B cell (primary cell): ENCODE data around the gene CDK2. TPM values are rescaled to one million over a fixed set of nuclear protein-coding genes. Genes with fewer than 3 reads are reported as not detected.
A peak's percentile ranks its signal among the peaks of the same experiment; 100 is the strongest.

Experiments
- ATAC-seq: fragments of 200-7000 bp; cut with Tn5 transposase; one replicate; pipeline ENCODE4 v1.10.0; 2021; ENCODE audit warnings: low read depth, mild to moderate bottlenecking, moderate number of reproducible peaks, moderate library complexity
- CTCF ChIA-PET: fragments of 350-600 bp; sonication (Branson Sonifier 250); formaldehyde crosslinking; loops from one replicate; lab custom pipeline; 2021; ENCODE audit warnings: antibody characterized with exemption, inconsistent platforms; lab: Charles Lee
- POLR2A ChIA-PET: fragments of 350-600 bp; sonication (Branson Sonifier 250); formaldehyde crosslinking; loops from one replicate; lab custom pipeline; 2021; ENCODE audit warnings: antibody characterized with exemption; lab: Charles Lee
- DNase-seq: peaks from one replicate; pipeline ENCODE4 v3.0.0; 2013
- H2AFZ ChIP-seq: 2 replicates; pipeline ENCODE4 v1.6.1; 2012; ENCODE audit warnings: mild to moderate bottlenecking, low read depth, low read length; ENCODE audit not compliant: insufficient read depth, poor library complexity, severe bottlenecking
- H3K27ac ChIP-seq, 2 donors: 1 replicate in 1 of 2; 2 replicates in 1 of 2; pipeline ENCODE4 v1.5.1; 2012 to 2013; ENCODE audit warnings: low read length in 2 of 2, mild to moderate bottlenecking in 2 of 2, moderate library complexity in 1 of 2
- H3K27me3 ChIP-seq, 4 experiments: fragments of 200-600 bp in 1 of 4; sonication (generic) in 1 of 4; replicated peaks in 1 of 4; 1 replicate in 2 of 4; 2 replicates in 2 of 4; pipeline versions ENCODE4 v1.6.1 to v1.7.0; 2013 to 2016; ENCODE audit warnings: low read length in 3 of 4, mild to moderate bottlenecking in 2 of 4, mixed read lengths in 1 of 4, moderate library complexity in 1 of 4; ENCODE audit not compliant: insufficient read depth in 4 of 4, control insufficient read depth in 3 of 4; ENCODE audit errors: control extremely low read depth in 1 of 4
- H3K36me3 ChIP-seq, 2 experiments: replicated peaks in 1 of 2; 1 replicate in 1 of 2; 2 replicates in 1 of 2; pipeline versions ENCODE4 v1.6.1 to v1.7.1; 2013; ENCODE audit warnings: low read length in 1 of 2; ENCODE audit not compliant: insufficient read depth in 2 of 2, control insufficient read depth in 1 of 2; ENCODE audit errors: control extremely low read depth in 1 of 2, extremely low read depth in 1 of 2
- H3K4me1 ChIP-seq, 2 donors: fragments of 200-600 bp in 1 of 2; sonication (generic) in 1 of 2; 1 replicate in 1 of 2; 2 replicates in 1 of 2; pipeline versions ENCODE4 v1.5.1 to v1.6.1; 2013 to 2017; ENCODE audit warnings: low read length in 2 of 2; ENCODE audit not compliant: control insufficient read depth in 2 of 2, insufficient read depth in 2 of 2
- H3K4me2 ChIP-seq: replicated peaks from 2 replicates; pipeline ENCODE3; 2012; ENCODE audit warnings: mild to moderate bottlenecking, low read depth, low read length; ENCODE audit not compliant: poor library complexity, severe bottlenecking
- H3K4me3 ChIP-seq, 5 experiments: fragments of 200-600 bp in 1 of 5; sonication (generic) in 1 of 5; 1 replicate in 3 of 5; 2 replicates in 2 of 5; pipeline versions ENCODE4 v1.5.1 to v1.7.0; 2011 to 2016; ENCODE audit warnings: low read length in 4 of 5, mild to moderate bottlenecking in 4 of 5, low read depth in 2 of 5, control low read depth in 1 of 5, moderate library complexity in 1 of 5; ENCODE audit not compliant: insufficient read depth in 1 of 5; ENCODE audit errors: control extremely low read depth in 1 of 5, extremely low read depth in 1 of 5
- H3K79me2 ChIP-seq: fragments of 200-600 bp; sonication (generic); one replicate; pipeline ENCODE4 v1.6.0; 2016; ENCODE audit warnings: low read length; ENCODE audit not compliant: control insufficient read depth, insufficient read depth
- H3K9ac ChIP-seq: fragments of 200-600 bp; sonication (generic); 2 replicates; pipeline ENCODE4 v1.6.1; 2017; ENCODE audit warnings: mild to moderate bottlenecking, low read length, moderate library complexity
- H3K9me3 ChIP-seq, 3 donors: one replicate each; pipeline versions ENCODE4 v1.6.1 to v1.7.1; 2013; ENCODE audit warnings: low read length in 2 of 3; ENCODE audit not compliant: control insufficient read depth in 2 of 3, insufficient read depth in 1 of 3; ENCODE audit errors: control extremely low read depth in 1 of 3
- H4K20me1 ChIP-seq: 2 replicates; pipeline ENCODE4 v1.6.0; 2012; ENCODE audit warnings: mild to moderate bottlenecking, low read length; ENCODE audit not compliant: insufficient read depth, control insufficient read depth, poor library complexity, severe bottlenecking
- H3K27ac Mint-ChIP-seq: one replicate; pipeline ENCODE4 v1.8.0; 2021; ENCODE audit warnings: mixed read lengths
- H3K27me3 Mint-ChIP-seq: one replicate; pipeline ENCODE4 v1.8.0; 2021; ENCODE audit warnings: mixed read lengths
- H3K4me1 Mint-ChIP-seq: one replicate; pipeline ENCODE4 v1.8.0; 2021; ENCODE audit warnings: mixed read lengths
- H3K4me3 Mint-ChIP-seq: one replicate; pipeline ENCODE4 v1.8.0; 2021; ENCODE audit warnings: mixed read lengths
- H3K9me3 Mint-ChIP-seq: one replicate; pipeline ENCODE4 v1.8.0; 2022; ENCODE audit warnings: mixed read lengths; ENCODE audit not compliant: insufficient read depth
- CTCF ChIP-seq: fragments of 200-600 bp; IDR thresholded peaks from one replicate; pipeline ENCODE4 v1.8.0; 2022; ENCODE audit warnings: antibody characterized with exemption, mild to moderate bottlenecking
- EZH2 ChIP-seq: IDR thresholded peaks from 2 replicates; pipeline ENCODE4 v1.6.1; 2012; ENCODE audit warnings: borderline replicate concordance, low read depth, mild to moderate bottlenecking, moderate library complexity, low read length; ENCODE audit not compliant: insufficient read depth, poor library complexity, severe bottlenecking
- WGBS: methylation state at CpG from one replicate; pipeline ENCODE4 v1.1.5; 2013; ENCODE audit warnings: missing lambda C conversion rate; ENCODE audit not compliant: insufficient coverage; 5-methylcytosine and 5-hydroxymethylcytosine counted together
- intact Hi-C: fragments of 100-400 bp; cut with micrococcal nuclease; formaldehyde crosslinking; loops from one replicate; pipeline ENCODE4 v1.10.0; 2022
- polyA plus RNA-seq: library from polyadenylated mRNA; depleted of rRNA; stranded (reverse); fragments of >200 nt; gene quantifications from 2 replicates; pipeline ENCODE4 v1.2.3, GENCODE V29; 2012
- total RNA-seq, 2 donors: library from RNA; stranded (reverse); fragments of 120-200 nt in 1 of 2; gene quantifications; 1 replicate in 1 of 2; 2 replicates in 1 of 2; pipeline versions ENCODE4 v1.2.3 to v1.2.4, GENCODE V29; 2013 to 2022

The CDK2 gene
- total and polyA plus RNA-seq, 2 donors (not counting 1 experiment from before 2014, with no cell fraction given), result 10.8 to 32.8 TPM

GRCh38 chr12:55996715-55997534 is 30.3 kb downstream of the CDK2 start, which contains the start of gene SUOX:
SUOX (plus strand) TSS chr12:55997276; CDS start chr12:56002222, 4,946 bp downstream.
- Histone ChIP-seq H4K20me1 (no peaks in the 10 kb centered on the region), H3K4me3 (peak within 1 kb of the TSS; percentile 32 to 48 (median 41)), H3K4me2 (peak within 1 kb of the TSS; percentile 78), H3K36me3 (peaks cover 0 to 26% of the 10 kb centered on the region in 2 experiments), H3K27me3 (peaks cover 0 to 4% (median 0%) of the 10 kb centered on the region in 4 experiments), H3K9ac (peak within 1 kb of the TSS; percentile 47), H3K4me1 (peaks cover 13 to 18% of the 10 kb centered on the region in 2 donors), H2AFZ (peak within 1 kb of the TSS; percentile 59), H3K9me3 (no peaks in the 10 kb centered on the region), H3K27ac (no peak within 1 kb of the TSS), H3K79me2 (no peaks in the 10 kb centered on the region)
- 2% methylated on average over 22 of the region's 27 CpGs for WGBS
- peak within 1 kb of the TSS; percentile 71 for H3K27ac Mint-ChIP-seq
- peak within 1 kb of the TSS; percentile 84 for H3K4me3 Mint-ChIP-seq
- DNase-seq (peak; percentile 46), ATAC-seq (peak; percentile 74)
- H3K4me1 Mint-ChIP-seq, result peaks cover 21% of the 10 kb centered on the region
- H3K9me3 Mint-ChIP-seq, result no peaks in the 10 kb centered on the region
- POLR2A ChIA-PET, result interaction anchor here (0.8 to 2.5 kb wide), 2 partner anchors 23 to 44 kb away, joined by 6 to 9 read pairs; partner anchors contain the start of gene RAB5B
- TF ChIP-seq CTCF (no peak), EZH2 (no peak)
- CTCF ChIA-PET, result interaction anchor here (1.1 to 4.4 kb wide), 24 partner anchors 10 to 257 kb away, joined by 3 to 33 read pairs (median 6); partner anchors contain the start of gene RAB5B
- intact Hi-C loops, result loop anchor here (1.0 to 5.0 kb wide), 5 partner anchors 23 to 194 kb away; partner anchors contain the start of genes ESYT1, RAB5B and RPS26
- H3K27me3 Mint-ChIP-seq, result no peaks in the 10 kb centered on the region
